Activated naive CD8-positive, alpha-beta T cell treated with anti-CD3 and anti-CD28 coated beads for 36 hours (primary cell): Measurements from ENCODE around the gene CLIP4. TPM values are rescaled to one million over a fixed set of nuclear protein-coding genes. Genes with fewer than 3 reads are reported as not detected.

Source experiments
- DNase-seq: peaks from one replicate; pipeline ENCODE4 v3.0.0; 2021
- H3K27ac Mint-ChIP-seq: one replicate; pipeline ENCODE4 v1.8.0; 2022; ENCODE audit warnings: mild to moderate bottlenecking, moderate library complexity, mixed read lengths
- H3K27me3 Mint-ChIP-seq: one replicate; pipeline ENCODE4 v1.8.0; 2022; ENCODE audit warnings: mild to moderate bottlenecking, mixed read lengths
- H3K36me3 Mint-ChIP-seq: one replicate; pipeline ENCODE4 v1.8.0; 2021; ENCODE audit warnings: mild to moderate bottlenecking, mixed read lengths
- H3K4me1 Mint-ChIP-seq: one replicate; pipeline ENCODE4 v1.8.0; 2021; ENCODE audit warnings: mixed read lengths
- H3K4me3 Mint-ChIP-seq: one replicate; pipeline ENCODE4 v1.8.0; 2022; ENCODE audit warnings: mild to moderate bottlenecking, moderate library complexity, mixed read lengths
- H3K9me3 Mint-ChIP-seq: one replicate; pipeline ENCODE4 v1.8.0; 2022; ENCODE audit warnings: mixed read lengths
- total RNA-seq, 2 experiments: library from RNA; stranded (reverse); gene quantifications; one replicate each; pipeline ENCODE4 v1.2.3, GENCODE V29; 2021

The CLIP4 gene
- total RNA-seq, 2 experiments from 2014 or later, result 15.8 to 18.7 TPM

DNA sequence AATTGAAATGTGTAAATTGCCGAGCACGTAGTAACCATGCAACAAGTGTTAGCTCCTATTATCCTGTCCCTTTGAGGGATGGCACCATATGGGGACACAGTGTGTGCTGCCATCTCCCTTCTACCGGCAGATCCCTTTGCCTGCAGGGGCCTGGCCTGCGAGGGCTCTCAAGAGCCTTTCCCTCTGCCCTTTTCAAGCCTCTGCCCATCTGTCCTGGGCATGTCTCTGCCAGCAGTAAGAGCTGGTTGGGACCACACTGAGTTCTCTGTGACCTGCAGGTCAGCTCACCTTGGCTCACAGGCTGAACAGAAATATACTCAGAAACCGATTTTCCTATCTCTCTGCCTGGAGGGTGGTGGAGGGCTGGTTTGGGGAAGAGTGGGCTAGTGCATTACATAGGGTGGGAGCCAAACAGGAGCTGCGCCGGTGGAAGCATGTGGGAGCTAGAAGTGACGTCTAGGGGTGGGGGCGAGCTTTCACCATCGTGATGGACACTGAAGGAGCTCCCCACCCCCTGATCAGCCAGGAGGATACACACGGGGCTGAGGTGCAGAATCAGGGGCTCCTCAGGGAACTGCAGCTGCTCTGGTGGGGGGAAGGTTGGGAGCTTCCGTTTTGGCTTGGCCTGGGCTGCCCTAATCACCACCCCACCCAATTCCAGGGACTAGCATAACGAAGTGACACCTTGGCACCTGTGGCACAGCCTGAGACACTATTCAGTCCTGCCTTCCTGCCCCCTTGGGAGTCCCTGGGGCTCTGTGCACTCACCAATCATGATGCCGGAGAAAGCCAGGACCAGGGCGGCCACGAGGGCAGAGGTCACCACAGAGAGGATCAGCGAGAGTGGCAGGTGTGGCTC lies 109.7 kb downstream of the CLIP4 start:
- Mint-ChIP-seq H3K9me3 (no peaks in the 10 kb centered on the region), H3K36me3 (no peaks in the 10 kb centered on the region), H3K4me1 (no peaks in the 10 kb centered on the region), H3K27ac (no peak overlapping the region), H3K27me3 (peaks cover 32% of the 10 kb centered on the region), H3K4me3 (no peak overlapping the region)
- no peak for DNase-seq

DNA sequence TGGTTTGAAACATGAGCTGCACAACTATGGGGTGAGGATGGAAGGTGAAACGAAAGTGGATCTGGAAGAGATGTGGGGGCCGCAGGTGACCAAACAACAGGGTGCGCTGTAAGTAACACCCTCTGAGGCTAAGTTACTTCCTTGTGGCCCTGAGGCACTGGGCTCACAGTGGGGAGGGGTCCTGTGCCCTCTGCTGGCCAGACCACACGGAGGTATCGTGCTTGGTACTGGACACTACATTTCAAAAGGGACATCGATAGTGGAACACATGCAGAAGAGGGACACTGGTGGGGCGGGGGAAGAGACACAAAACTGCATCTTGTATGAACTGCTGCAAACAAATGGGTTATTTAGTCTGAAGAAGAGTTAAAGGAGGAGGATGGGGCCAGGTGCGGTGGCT lies 110.6 kb downstream of the CLIP4 start:
- Mint-ChIP-seq H3K36me3 (no peaks in the 10 kb centered on the region), H3K27me3 (peaks cover 32% of the 10 kb centered on the region), H3K4me1 (no peaks in the 10 kb centered on the region), H3K4me3 (no peak overlapping the region), H3K27ac (no peak overlapping the region), H3K9me3 (no peaks in the 10 kb centered on the region)
- DNase-seq, result no peak

DNA sequence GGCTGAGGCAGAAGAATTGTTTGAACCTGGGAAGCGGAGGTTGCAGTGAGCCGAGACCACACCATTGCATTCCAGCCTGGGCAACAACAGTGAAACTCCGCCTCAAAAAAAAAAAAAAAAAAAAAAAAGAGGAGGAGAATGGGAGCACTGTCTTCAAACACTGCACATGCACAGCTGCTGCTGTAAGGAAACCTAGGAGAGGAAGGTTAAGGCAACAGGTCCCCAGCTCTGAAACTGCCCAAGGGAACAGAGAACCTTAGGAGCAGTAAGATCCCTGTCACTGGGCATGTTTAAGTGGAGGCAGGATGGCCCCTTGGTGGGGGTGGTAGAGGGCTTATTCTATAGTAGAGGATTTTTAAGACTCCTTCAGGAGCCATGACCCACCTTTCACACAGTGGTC lies 111.2 kb downstream of the CLIP4 start:
- H3K9me3 Mint-ChIP-seq, result no peaks in the 10 kb centered on the region
- peaks cover 32% of the 10 kb centered on the region for H3K27me3 Mint-ChIP-seq
- H3K27ac Mint-ChIP-seq, result no peak overlapping the region
- H3K4me1 Mint-ChIP-seq, result no peaks in the 10 kb centered on the region
- no peaks in the 10 kb centered on the region for H3K36me3 Mint-ChIP-seq
- DNase-seq, result no peak
- no peak overlapping the region for H3K4me3 Mint-ChIP-seq

DNA sequence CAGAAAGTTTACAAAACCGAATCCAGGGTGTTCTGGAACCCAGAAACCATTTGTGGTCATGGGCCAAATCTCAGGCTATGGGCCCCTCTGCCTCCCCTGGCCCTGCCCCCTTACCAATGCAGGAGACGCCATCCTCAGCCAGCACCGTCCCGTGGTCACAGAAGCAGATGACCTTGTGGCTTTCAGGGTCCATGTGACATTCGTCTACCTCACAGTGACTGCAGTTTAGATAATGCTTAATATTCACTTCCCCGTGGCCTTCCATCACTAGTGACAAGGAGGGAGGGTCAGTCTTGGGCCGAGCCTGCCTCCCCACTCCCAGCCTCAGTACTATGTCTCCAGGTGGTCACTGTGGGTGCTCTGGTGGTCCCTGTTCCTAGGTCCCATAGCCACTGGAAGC lies 111.6 kb downstream of the CLIP4 start:
- DNase-seq, result no peak
- Mint-ChIP-seq H3K4me1 (no peaks in the 10 kb centered on the region), H3K27ac (no peak overlapping the region), H3K27me3 (peaks cover 32% of the 10 kb centered on the region), H3K9me3 (no peaks in the 10 kb centered on the region), H3K36me3 (no peaks in the 10 kb centered on the region), H3K4me3 (no peak overlapping the region)

DNA sequence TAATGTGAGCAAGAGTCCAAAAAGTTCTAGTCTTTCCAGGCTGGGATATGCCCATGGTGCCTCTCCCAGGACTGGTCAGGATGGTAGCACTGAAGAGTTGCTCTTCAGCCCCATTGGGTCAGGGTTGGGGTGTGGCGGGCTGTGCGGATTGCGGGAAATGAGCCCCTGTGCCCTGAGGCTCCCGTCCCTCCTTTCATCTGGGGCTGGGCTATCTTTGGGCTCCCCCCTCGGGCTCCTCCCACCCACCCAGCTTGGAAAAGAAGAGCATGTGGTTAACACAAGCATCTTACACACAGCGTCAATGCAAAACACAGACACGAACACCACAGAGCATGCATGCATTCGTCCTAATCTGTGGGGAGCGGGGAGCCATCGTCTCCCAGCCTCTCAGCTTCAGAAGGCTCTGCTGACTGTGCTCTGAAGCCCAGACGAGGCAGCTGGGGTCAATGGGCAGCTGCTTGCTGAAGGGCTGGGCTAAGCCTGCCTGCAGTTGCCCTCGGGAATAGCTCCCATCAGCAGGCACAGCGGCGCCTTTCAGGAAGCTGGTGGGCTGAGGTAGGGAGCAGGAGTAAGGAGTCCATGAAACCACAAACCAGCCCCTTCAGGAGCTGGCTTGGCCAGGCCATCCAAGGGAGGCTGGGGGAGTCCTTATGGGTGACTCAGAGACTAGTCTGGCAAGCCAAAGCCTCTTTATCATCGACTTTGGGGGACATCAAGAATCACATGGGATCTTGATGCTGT lies 112.9 kb downstream of the CLIP4 start:
- peaks cover 32% of the 10 kb centered on the region for H3K27me3 Mint-ChIP-seq
- no peaks in the 10 kb centered on the region for H3K36me3 Mint-ChIP-seq
- H3K4me3 Mint-ChIP-seq, result no peak overlapping the region
- no peak for DNase-seq
- H3K4me1 Mint-ChIP-seq, result no peaks in the 10 kb centered on the region
- H3K27ac Mint-ChIP-seq, result no peak overlapping the region
- no peaks in the 10 kb centered on the region for H3K9me3 Mint-ChIP-seq

DNA sequence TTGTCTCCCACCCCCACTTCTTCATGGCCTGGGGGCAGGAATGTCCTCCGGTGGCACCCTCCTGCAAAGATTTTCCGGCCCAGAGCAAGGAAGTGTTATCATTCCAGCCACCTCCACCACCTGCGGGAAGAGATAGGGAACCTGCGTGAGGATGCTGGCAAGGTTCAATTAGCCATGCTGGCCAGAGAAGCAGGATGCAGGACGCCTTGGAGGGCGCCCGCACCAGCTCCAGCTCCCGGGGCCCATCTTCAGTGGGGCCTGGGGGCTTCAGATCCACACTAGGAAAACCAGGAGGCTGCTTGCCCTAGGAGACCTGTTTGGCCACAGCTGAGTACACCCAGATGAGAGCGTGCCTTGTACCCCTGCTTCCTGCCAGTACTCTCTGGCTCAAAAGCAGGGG lies 113.7 kb downstream of the CLIP4 start:
- no peaks in the 10 kb centered on the region for H3K4me1 Mint-ChIP-seq
- H3K27me3 Mint-ChIP-seq, result peaks cover 32% of the 10 kb centered on the region
- no peak overlapping the region for H3K27ac Mint-ChIP-seq
- no peak overlapping the region for H3K4me3 Mint-ChIP-seq
- no peak for DNase-seq
- H3K9me3 Mint-ChIP-seq, result no peaks in the 10 kb centered on the region
- no peaks in the 10 kb centered on the region for H3K36me3 Mint-ChIP-seq

DNA sequence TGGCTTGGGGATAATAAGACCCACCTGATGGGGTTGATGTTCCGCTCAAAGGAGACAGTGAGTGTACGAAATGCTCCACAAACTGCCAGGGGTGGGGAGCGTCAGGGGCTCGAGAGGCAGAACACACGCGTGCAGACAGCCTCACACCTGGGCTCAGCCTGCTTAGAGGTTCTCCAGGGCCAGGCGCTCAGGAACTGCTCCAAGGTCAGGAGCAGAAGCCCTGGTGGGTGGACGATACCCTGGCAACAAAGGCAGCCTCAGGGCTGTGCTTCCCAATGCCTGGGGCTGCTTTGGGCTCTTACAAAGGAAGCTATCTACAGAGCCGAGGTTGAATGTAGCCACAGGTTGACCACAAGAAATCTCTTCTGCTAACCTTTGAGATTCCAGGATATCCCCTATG lies 114.4 kb downstream of the CLIP4 start:
- DNase-seq, result no peak
- no peak overlapping the region for H3K4me3 Mint-ChIP-seq
- H3K9me3 Mint-ChIP-seq, result no peaks in the 10 kb centered on the region
- H3K36me3 Mint-ChIP-seq, result no peaks in the 10 kb centered on the region
- no peak overlapping the region for H3K27ac Mint-ChIP-seq
- no peaks in the 10 kb centered on the region for H3K4me1 Mint-ChIP-seq
- H3K27me3 Mint-ChIP-seq, result peaks cover 32% of the 10 kb centered on the region

DNA sequence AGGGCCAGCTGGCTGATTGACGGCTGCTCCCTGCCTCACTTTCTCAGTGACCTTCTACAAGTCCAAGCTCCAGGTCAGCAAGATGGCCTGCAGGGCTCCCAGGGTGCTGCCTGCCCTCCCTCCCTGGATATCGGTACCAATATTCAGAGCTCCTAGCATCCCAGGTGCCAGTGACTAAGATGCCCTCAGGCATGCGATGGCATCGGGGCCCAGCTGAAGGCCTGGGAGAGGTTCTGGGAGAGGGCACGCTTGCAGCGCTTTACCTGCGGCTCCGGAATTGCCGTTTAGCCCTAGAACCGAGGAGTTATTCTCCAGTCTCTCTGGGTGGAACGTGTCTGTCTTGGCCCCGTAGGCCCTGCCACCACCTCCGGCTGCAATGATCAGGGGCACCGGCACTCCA lies 116.8 kb downstream of the CLIP4 start:
- no peak overlapping the region for H3K27ac Mint-ChIP-seq
- no peak for DNase-seq
- no peak overlapping the region for H3K4me3 Mint-ChIP-seq
- H3K36me3 Mint-ChIP-seq, result no peaks in the 10 kb centered on the region
- H3K27me3 Mint-ChIP-seq, result peaks cover 16% of the 10 kb centered on the region
- no peaks in the 10 kb centered on the region for H3K9me3 Mint-ChIP-seq
- no peaks in the 10 kb centered on the region for H3K4me1 Mint-ChIP-seq

DNA sequence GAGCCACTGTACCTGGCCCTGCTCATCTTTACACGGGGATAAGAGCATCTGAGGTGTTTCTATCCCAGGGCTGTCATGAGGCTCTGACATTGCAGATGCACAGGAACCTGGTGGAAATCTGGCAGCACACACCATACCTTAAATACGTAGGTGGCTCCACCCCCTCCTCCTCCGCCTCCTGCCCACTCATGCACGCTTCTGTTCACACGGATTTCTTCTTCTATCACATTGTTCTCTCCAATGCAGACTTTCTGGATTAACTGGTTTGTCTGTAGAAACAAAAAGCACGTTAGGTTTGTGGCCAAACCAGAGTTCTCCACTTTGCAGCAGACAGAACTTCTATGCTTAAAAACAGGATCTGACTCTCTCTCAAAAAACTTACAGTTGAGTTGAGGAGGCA lies 118.2 kb downstream of the CLIP4 start:
- peaks cover 8% of the 10 kb centered on the region for H3K27me3 Mint-ChIP-seq
- no peaks in the 10 kb centered on the region for H3K4me1 Mint-ChIP-seq
- no peak overlapping the region for H3K4me3 Mint-ChIP-seq
- no peak overlapping the region for H3K27ac Mint-ChIP-seq
- no peak for DNase-seq
- H3K9me3 Mint-ChIP-seq, result no peaks in the 10 kb centered on the region
- no peaks in the 10 kb centered on the region for H3K36me3 Mint-ChIP-seq

DNA sequence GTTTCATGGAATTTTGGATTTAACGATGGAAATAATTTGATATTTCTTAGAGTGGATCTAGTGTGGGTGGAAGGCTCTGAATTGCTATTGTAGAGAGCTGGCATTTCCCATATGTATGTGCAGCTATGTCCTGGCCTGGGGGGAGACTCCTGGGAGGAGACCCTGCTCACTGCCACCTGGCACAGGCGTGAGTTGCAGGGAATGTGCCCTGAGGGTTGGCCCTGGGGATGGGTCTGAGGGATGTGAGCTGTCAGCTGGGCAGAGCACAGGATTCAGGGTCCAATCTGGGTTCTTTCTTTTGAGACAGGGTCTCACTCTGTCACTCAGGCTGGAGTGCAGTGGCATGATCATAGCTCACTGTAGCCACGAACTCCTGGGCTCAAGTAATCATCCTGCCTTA lies 120.2 kb downstream of the CLIP4 start:
- Mint-ChIP-seq H3K36me3 (no peaks in the 10 kb centered on the region), H3K4me1 (no peaks in the 10 kb centered on the region), H3K27ac (no peak overlapping the region), H3K4me3 (no peak overlapping the region), H3K27me3 (peaks cover 3% of the 10 kb centered on the region), H3K9me3 (no peaks in the 10 kb centered on the region)
- DNase-seq, result no peak

DNA sequence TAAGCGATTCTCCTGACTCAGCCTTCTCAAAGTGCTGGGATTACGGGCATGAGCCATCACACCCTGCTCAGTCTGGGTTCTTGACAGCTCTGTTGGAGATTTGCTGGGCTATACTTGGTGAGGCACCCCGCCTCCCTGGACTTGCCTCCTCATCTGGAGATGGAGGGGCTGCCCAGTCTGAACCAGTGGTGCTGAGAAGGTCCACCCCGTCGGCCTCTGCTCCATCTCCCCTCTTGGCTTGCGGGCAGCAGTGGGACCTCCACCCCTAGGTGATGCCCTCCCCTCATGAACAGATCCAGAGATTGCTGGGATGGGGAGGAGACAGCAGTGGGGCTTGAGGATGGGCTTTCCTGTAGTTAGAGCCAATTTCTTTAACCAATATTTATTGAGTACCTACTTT lies 120.9 kb downstream of the CLIP4 start:
- no peak overlapping the region for H3K27ac Mint-ChIP-seq
- H3K9me3 Mint-ChIP-seq, result no peaks in the 10 kb centered on the region
- no peak for DNase-seq
- no peaks in the 10 kb centered on the region for H3K4me1 Mint-ChIP-seq
- no peak overlapping the region for H3K4me3 Mint-ChIP-seq
- no peaks in the 10 kb centered on the region for H3K36me3 Mint-ChIP-seq
- H3K27me3 Mint-ChIP-seq, result peaks cover 3% of the 10 kb centered on the region

DNA sequence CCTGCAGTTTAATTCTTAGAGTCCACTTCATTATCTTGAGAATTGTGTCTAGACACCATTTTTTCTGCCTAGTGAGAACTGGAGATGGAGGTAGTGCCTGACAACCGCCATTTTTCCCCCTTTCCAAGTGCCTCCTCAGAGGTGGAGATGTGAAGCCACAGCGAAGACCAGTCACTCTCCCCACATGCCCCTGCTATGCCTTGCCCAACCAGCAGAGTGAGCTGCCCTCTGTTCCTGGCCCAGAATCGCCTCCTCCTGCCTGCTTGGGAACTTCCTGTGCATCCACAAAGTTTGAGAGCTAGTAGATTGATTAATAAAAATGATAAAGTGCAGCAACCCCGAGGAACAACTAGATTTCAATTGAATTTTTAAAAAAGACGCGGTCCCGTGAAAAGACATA lies 123.3 kb downstream of the CLIP4 start:
- Mint-ChIP-seq H3K36me3 (no peaks in the 10 kb centered on the region), H3K4me3 (no peak overlapping the region), H3K4me1 (no peaks in the 10 kb centered on the region), H3K9me3 (no peaks in the 10 kb centered on the region), H3K27me3 (peaks cover 3% of the 10 kb centered on the region), H3K27ac (no peak overlapping the region)
- no peak for DNase-seq

Other genes with a start within 250 kb of the CLIP4 start
- 10 to 100 TPM; 18.9 to 20.6 TPM for gene TRMT61B, start 245.1 kb upstream of the CLIP4 start, total RNA-seq
- gene WDR43, start 220.7 kb upstream of the CLIP4 start, total RNA-seq, result 100 to 1,000 TPM; 179 to 191 TPM
- gene TOGARAM2, start 134.1 kb upstream of the CLIP4 start, total RNA-seq, result 1 to 10 TPM; 1.9 to 2.0 TPM
- gene PCARE, start 40.9 kb upstream of the CLIP4 start, total RNA-seq, result not detected